Coronary artery (tissue), 2 donors: ENCODE data around the gene DNASE1L2.
A peak's percentile ranks its signal among the peaks of the same experiment; 100 is the strongest.

Experiments
- DNase-seq: peaks from one replicate; pipeline ENCODE4 v3.0.0-alpha.2; 2017; ENCODE audit warnings: low spot score
- H3K27ac ChIP-seq, 2 donors: fragments of 200-600 bp; sonication (generic); one replicate each; pipeline ENCODE4 v1.5.1; 2016 to 2019
- H3K4me3 ChIP-seq: fragments of 200-600 bp; sonication (generic); 2 replicates; pipeline ENCODE4 v1.5.1; 2016; ENCODE audit warnings: mild to moderate bottlenecking, moderate library complexity
- CTCF ChIP-seq: fragments of 200-600 bp; sonication (generic); IDR thresholded peaks from one replicate; pipeline ENCODE4 v1.5.1; 2019; ENCODE audit warnings: antibody characterized with exemption

Gene DNASE1L2

GRCh38 chr16:2212362-2213324 is 23.6 kb upstream of the DNASE1L2 start:
- Histone ChIP-seq H3K27ac (no peak overlapping the region), H3K4me3 (peak overlapping the region; percentile 87)
- TF ChIP-seq CTCF = no peak
- DNase-seq = no peak

- DNase-seq = no peak
- H3K4me3 ChIP-seq = peak overlapping the region; percentile 87
- no peak for TF ChIP-seq CTCF
- peak overlapping the region; percentile 57 to 93 for H3K27ac ChIP-seq
Measured at GRCh38 chr16:2213817-2214718, 22.2 kb upstream of the DNASE1L2 start.

- peak within 1 kb of the TSS; percentile 66 to 93 for H3K27ac ChIP-seq
- no peak for DNase-seq
- TF ChIP-seq CTCF = no peak
- H3K4me3 ChIP-seq = peak within 1 kb of the TSS; percentile 87
Measured at GRCh38 chr16:2214719-2214968, 21.6 kb upstream of the DNASE1L2 start, which contains the start of gene PGP. TSS of gene PGP (minus strand) at chr16:2214840. CDS start at chr16:2214777, 63 bp downstream.

- no peak for TF ChIP-seq CTCF
- no peak for DNase-seq
- Histone ChIP-seq H3K27ac (no peak overlapping the region), H3K4me3 (no peak overlapping the region)
Measured at GRCh38 chr16:2216330-2216729, 19.9 kb upstream of the DNASE1L2 start.

GRCh38 chr16:2223221-2223941 is 12.9 kb upstream of the DNASE1L2 start, which contains the start of gene E4F1:
TSS of gene E4F1 (plus strand) at chr16:2223591. CDS start at chr16:2223614, 23 bp downstream.
- Histone ChIP-seq H3K27ac (peak within 1 kb of the TSS; percentile 74 to 91), H3K4me3 (peak within 1 kb of the TSS; percentile 84)
- DNase-seq = peak; percentile 100
- no peak for TF ChIP-seq CTCF

- no peak for DNase-seq
- Histone ChIP-seq H3K4me3 (peak overlapping the region; percentile 84), H3K27ac (peak overlapping the region; percentile 74 to 91)
- no peak for TF ChIP-seq CTCF
Measured at GRCh38 chr16:2223942-2224486, 12.2 kb upstream of the DNASE1L2 start.
